Measurements from ENCODE around the gene FAM180B. TPM values are rescaled to one million over a fixed set of nuclear protein-coding genes. Genes with fewer than 3 reads are reported as not detected.
"Not testable (repeated sequence)": the region's sequence is repeated elsewhere in the genome, so short reads cannot be mapped to it uniquely, and the experiment has no call there.

Gene FAM180B
- total RNA-seq, 1 experiment from 2014 or later = 0.16 TPM

DNA sequence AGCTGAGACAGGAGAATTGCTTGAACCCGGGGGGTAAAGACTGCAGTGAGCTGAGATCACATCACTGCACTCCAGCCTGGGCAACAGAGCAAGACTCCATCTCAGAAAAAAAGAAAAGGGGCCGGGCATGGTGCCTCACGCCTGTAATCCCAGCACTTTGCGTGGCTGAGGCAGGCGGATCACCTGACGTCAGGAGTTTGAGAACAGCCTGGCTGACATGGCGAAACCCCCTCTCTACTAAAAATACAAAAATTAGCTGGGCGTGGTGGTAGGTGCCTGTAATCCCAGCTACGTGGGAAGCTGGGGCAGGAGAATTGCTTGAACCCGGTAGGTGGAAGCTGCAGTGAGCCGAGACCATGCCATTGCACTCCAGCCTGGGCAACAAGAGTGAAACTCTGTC lies 49.9 kb downstream of the FAM180B start:
- not testable (repeated sequence) for H3K27ac ChIP-seq; DNase-seq; H3K27me3 ChIP-seq; H3K4me3 ChIP-seq; H3K4me1 ChIP-seq; H3K9me3 ChIP-seq (replicated peaks)
- peaks cover 28% of the 10 kb centered on the region for H3K36me3 ChIP-seq

Other genes starting within 250 kb of the FAM180B start
- gene MYBPC3, start 234.0 kb upstream of the FAM180B start, total RNA-seq (2014; rRNA removed; shearing (Covaris generic)) = not detected in 2 replicates
- not detected in 2 replicates for gene SPI1, start 208.1 kb upstream of the FAM180B start, total RNA-seq (2014; rRNA removed; shearing (Covaris generic))
- gene SLC39A13, start 178.1 kb upstream of the FAM180B start, total RNA-seq (2014; rRNA removed; shearing (Covaris generic)) = 17.3 and 24.4 TPM in 2 replicates
- gene PSMC3, start 160.2 kb upstream of the FAM180B start, total RNA-seq (2014; rRNA removed; shearing (Covaris generic)) = 236 and 258 TPM in 2 replicates
- gene RAPSN, start 137.5 kb upstream of the FAM180B start, total RNA-seq (2014; rRNA removed; shearing (Covaris generic)) = 91.3 and 93.5 TPM in 2 replicates
- 107 and 108 TPM in 2 replicates for gene CELF1, start 33.5 kb upstream of the FAM180B start, total RNA-seq (2014; rRNA removed; shearing (Covaris generic))
- gene PTPMT1, start 21.1 kb upstream of the FAM180B start, total RNA-seq (2014; rRNA removed; shearing (Covaris generic)) = 47.9 and 53.3 TPM in 2 replicates
- gene KBTBD4, start 7.7 kb upstream of the FAM180B start, total RNA-seq (2014; rRNA removed; shearing (Covaris generic)) = 19.3 and 22.1 TPM in 2 replicates
- 118 and 135 TPM in 2 replicates for gene NDUFS3, start 7.6 kb upstream of the FAM180B start, total RNA-seq (2014; rRNA removed; shearing (Covaris generic))
- not detected in 2 replicates for gene C1QTNF4, start 7.7 kb downstream of the FAM180B start, total RNA-seq (2014; rRNA removed; shearing (Covaris generic))
- 119 TPM in 2 replicates for gene MTCH2, start 55.9 kb downstream of the FAM180B start, total RNA-seq (2014; rRNA removed; shearing (Covaris generic))
- gene AGBL2, start 128.7 kb downstream of the FAM180B start, total RNA-seq (2014; rRNA removed; shearing (Covaris generic)) = 0.04 and 0.41 TPM in 2 replicates
- gene FNBP4, start 180.7 kb downstream of the FAM180B start, total RNA-seq (2014; rRNA removed; shearing (Covaris generic)) = 72.0 and 90.0 TPM in 2 replicates

All from SJCRH30 (cell line).